LoVo (cell line): ENCODE measurements around the gene HNRNPUL2.
"Not testable (repeated sequence)": the region's sequence is repeated elsewhere in the genome, so short reads cannot be mapped to it uniquely, and the experiment has no call there.

Experiments
- DNase-seq: peaks from one replicate; pipeline ENCODE4 v3.0.0-alpha.2; 2016; ENCODE audit warnings: low spot score

The HNRNPUL2 gene

GRCh38 chr11:62703921-62704320, 23.3 kb downstream of the HNRNPUL2 start:
- not testable (repeated sequence) for DNase-seq

GRCh38 chr11:62702246-62702645, 25.0 kb downstream of the HNRNPUL2 start:
- no peak for DNase-seq

- peak; percentile 55 for DNase-seq
Measured at GRCh38 chr11:62694455-62695167, 32.6 kb downstream of the HNRNPUL2 start.

GRCh38 chr11:62693624-62694023, 33.6 kb downstream of the HNRNPUL2 start:
- not testable (repeated sequence) for DNase-seq

GRCh38 chr11:62689421-62690183, 37.7 kb downstream of the HNRNPUL2 start, which contains the start of gene LRRN4CL:
LRRN4CL (minus strand) TSS chr11:62689530; CDS start chr11:62688508, 1,022 bp downstream.
- DNase-seq, result no peak

GRCh38 chr11:62688491-62688890, 38.8 kb downstream of the HNRNPUL2 start:
- DNase-seq, result no peak

- no peak for DNase-seq
Measured at GRCh38 chr11:62687508-62688396, 39.5 kb downstream of the HNRNPUL2 start.

GRCh38 chr11:62682518-62682917, 44.7 kb downstream of the HNRNPUL2 start:
- DNase-seq, result no peak

GRCh38 chr11:62680825-62681240, 46.4 kb downstream of the HNRNPUL2 start:
- DNase-seq, result peak; percentile 64

GRCh38 chr11:62678770-62679696, 48.2 kb downstream of the HNRNPUL2 start, which contains the start of gene UBXN1:
UBXN1 (minus strand) TSS chr11:62679073; CDS start chr11:62678923, 150 bp downstream.
- peak; percentile 87 for DNase-seq

GRCh38 chr11:62678433-62678769, 48.9 kb downstream of the HNRNPUL2 start:
- DNase-seq, result no peak

- no peak for DNase-seq
Measured at GRCh38 chr11:62677714-62678113, 49.5 kb downstream of the HNRNPUL2 start.

GRCh38 chr11:62677156-62677555, 50.1 kb downstream of the HNRNPUL2 start:
- no peak for DNase-seq

- DNase-seq, result no peak
Measured at GRCh38 chr11:62676698-62677097, 50.6 kb downstream of the HNRNPUL2 start.

- not testable (repeated sequence) for DNase-seq
Measured at GRCh38 chr11:62675415-62675814, 51.8 kb downstream of the HNRNPUL2 start.

- no peak for DNase-seq
Measured at GRCh38 chr11:62673196-62673525, 54.1 kb downstream of the HNRNPUL2 start.

GRCh38 chr11:62671608-62672389, 55.5 kb downstream of the HNRNPUL2 start, which contains the start of the genes LBHD1 and UQCC3:
LBHD1 (minus strand) TSS chr11:62672267; CDS start chr11:62670031, 2,236 bp downstream.
UQCC3 (plus strand) TSS chr11:62671673; CDS start chr11:62671746, 73 bp downstream.
- peak; percentile 72 for DNase-seq

GRCh38 chr11:62671236-62671607, 56.0 kb downstream of the HNRNPUL2 start:
- DNase-seq, result peak; percentile 42

GRCh38 chr11:62669420-62670161, 57.7 kb downstream of the HNRNPUL2 start:
- DNase-seq, result no peak
